SU-DHL-6 (cell line): ENCODE data around the gene KCTD16.

Experiments
- H2AFZ ChIP-seq: fragments of 200-600 bp; sonication (generic); 2 replicates; pipeline ENCODE4 v1.6.1; 2014; ENCODE audit warnings: low read depth, mild to moderate bottlenecking, moderate library complexity, mixed read lengths, antibody characterized with exemption, low read length; ENCODE audit not compliant: severe bottlenecking
- H3F3A ChIP-seq: fragments of 200-600 bp; shearing (Covaris generic); 2 replicates; pipeline ENCODE4 v1.6.0; 2016; ENCODE audit warnings: antibody characterized with exemption, mild to moderate bottlenecking; ENCODE audit not compliant: insufficient read depth
- H3K27ac ChIP-seq: fragments of 200-600 bp; sonication (generic); 2 replicates; pipeline ENCODE4 v1.5.1; 2016; ENCODE audit warnings: low read depth, mild to moderate bottlenecking, low read length, moderate library complexity, mixed read lengths
- H3K27me3 ChIP-seq: fragments of 200-600 bp; sonication (generic), shearing (Covaris generic); 2 replicates; pipeline ENCODE4 v1.6.0; 2014; ENCODE audit warnings: mild to moderate bottlenecking, low read length
- H3K36me3 ChIP-seq: fragments of 200-600 bp; sonication (generic); 2 replicates; pipeline ENCODE4 v1.6.1; 2014; ENCODE audit warnings: mild to moderate bottlenecking, low read length, mixed read lengths
- H3K4me2 ChIP-seq: fragments of 300-600, 200-600 bp; shearing (Covaris generic), sonication (generic); 2 replicates; pipeline ENCODE4 v1.6.0; 2014; ENCODE audit warnings: low read length, low read depth, mild to moderate bottlenecking; ENCODE audit not compliant: poor library complexity, severe bottlenecking
- H3K4me3 ChIP-seq: fragments of 200-600 bp; sonication (generic); 2 replicates; pipeline ENCODE4 v1.5.1; 2014; ENCODE audit warnings: antibody characterized with exemption, low read length, mild to moderate bottlenecking, mixed read lengths; ENCODE audit not compliant: insufficient read depth, poor library complexity, severe bottlenecking
- H3K79me2 ChIP-seq: fragments of 200-600 bp; sonication (generic); 2 replicates; pipeline ENCODE4 v1.6.1; 2014; ENCODE audit warnings: mild to moderate bottlenecking, low read length, moderate library complexity; ENCODE audit not compliant: insufficient read depth
- H3K9ac ChIP-seq: fragments of 200-600 bp; sonication (generic); 2 replicates; pipeline ENCODE4 v1.7.0; 2014; ENCODE audit warnings: mild to moderate bottlenecking, low read length
- H3K9me2 ChIP-seq: fragments of 200-600 bp; sonication (generic); replicated peaks from 2 replicates; pipeline ENCODE4 v1.6.1; 2014; ENCODE audit warnings: low read length; ENCODE audit not compliant: insufficient read depth
- H3K9me3 ChIP-seq: fragments of 200-600 bp; sonication (generic); 2 replicates; pipeline ENCODE4 v1.6.1; 2014; ENCODE audit warnings: low read length, mixed read lengths; ENCODE audit not compliant: insufficient read depth
- H4K20me1 ChIP-seq: fragments of 200-600 bp; sonication (generic); 2 replicates; pipeline ENCODE4 v1.6.1; 2014; ENCODE audit warnings: low read depth, mild to moderate bottlenecking, antibody characterized with exemption, low read length, moderate library complexity, mixed read lengths
- CTCF ChIP-seq: fragments of 200-600 bp; sonication (generic); IDR thresholded peaks from one replicate; pipeline ENCODE4 v1.5.1; 2017; ENCODE audit warnings: antibody characterized with exemption, mild to moderate bottlenecking, low read length, moderate library complexity; ENCODE audit not compliant: insufficient read depth, poor library complexity, severe bottlenecking
- EZH2phosphoT487 ChIP-seq: fragments of 200-600 bp; sonication (generic), shearing (Covaris generic); conservative IDR thresholded peaks from 2 replicates; pipeline ENCODE4 v1.6.1; 2018; ENCODE audit warnings: mild to moderate bottlenecking, antibody characterized with exemption, low read length, moderate library complexity, mixed read lengths

Gene KCTD16

GRCh38 chr5:144457160-144457559 lies 286.5 kb downstream of the KCTD16 start:
- no peak overlapping the region for H3K9ac ChIP-seq
- no peaks in the 10 kb centered on the region for H3K79me2 ChIP-seq
- H3K9me2 ChIP-seq = no peaks in the 10 kb centered on the region
- no peak overlapping the region for H3K4me2 ChIP-seq
- H3K27me3 ChIP-seq = no peaks in the 10 kb centered on the region
- H3K36me3 ChIP-seq = no peaks in the 10 kb centered on the region
- H3K4me3 ChIP-seq = no peak overlapping the region
- H4K20me1 ChIP-seq = no peaks in the 10 kb centered on the region
- no peaks in the 10 kb centered on the region for H3K9me3 ChIP-seq
- no peak overlapping the region for H2AFZ ChIP-seq
- no peak overlapping the region for H3K27ac ChIP-seq
- no peak for TF ChIP-seq EZH2phosphoT487
- no peak for TF ChIP-seq CTCF
- H3F3A ChIP-seq = no peaks in the 10 kb centered on the region

DNA sequence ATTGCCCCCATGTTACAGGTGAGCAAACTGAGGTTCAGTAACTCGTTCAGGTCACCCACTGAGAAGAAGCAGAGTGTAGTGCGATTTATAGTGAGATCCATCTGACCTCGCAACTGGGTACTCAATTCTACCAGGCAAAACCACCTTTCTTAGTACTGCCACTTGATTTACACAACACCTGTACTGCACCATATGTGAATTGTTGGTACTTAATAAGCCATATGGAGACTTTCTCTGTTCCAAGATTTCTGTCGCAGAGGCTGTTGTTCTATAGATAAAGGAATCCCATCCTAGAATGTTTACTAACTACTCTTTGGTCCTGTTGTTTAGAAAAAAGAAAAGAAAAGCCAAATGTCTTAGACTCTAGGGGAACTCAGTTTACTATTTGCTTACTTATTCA lies 287.5 kb downstream of the KCTD16 start:
- no peak overlapping the region for H2AFZ ChIP-seq
- H3K79me2 ChIP-seq = no peaks in the 10 kb centered on the region
- no peaks in the 10 kb centered on the region for H3K9me3 ChIP-seq
- H3K4me3 ChIP-seq = no peak overlapping the region
- no peaks in the 10 kb centered on the region for H3K27me3 ChIP-seq
- H3K27ac ChIP-seq = no peak overlapping the region
- no peaks in the 10 kb centered on the region for H4K20me1 ChIP-seq
- no peak overlapping the region for H3K9ac ChIP-seq
- TF ChIP-seq CTCF = no peak
- H3K9me2 ChIP-seq = no peaks in the 10 kb centered on the region
- H3F3A ChIP-seq = no peaks in the 10 kb centered on the region
- no peak overlapping the region for H3K4me2 ChIP-seq
- H3K36me3 ChIP-seq = no peaks in the 10 kb centered on the region

DNA sequence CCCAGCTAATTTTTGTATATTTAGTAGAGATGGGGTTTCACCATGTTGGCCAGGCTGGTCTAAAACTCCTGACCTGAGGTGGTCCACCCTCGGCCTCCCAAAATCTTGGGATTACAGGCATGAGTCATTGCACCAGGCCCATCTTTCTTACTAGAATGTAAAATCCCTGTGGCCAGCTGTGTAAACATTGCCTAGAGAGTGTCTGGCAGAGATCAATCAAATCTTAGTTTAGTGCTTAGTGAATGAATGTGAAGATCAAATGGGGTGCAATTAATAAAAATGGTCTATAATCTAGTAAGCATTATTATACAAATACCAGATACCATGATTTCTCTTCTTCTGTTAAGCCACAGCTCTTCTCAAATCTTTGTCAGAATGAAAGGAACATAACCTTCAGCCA lies 289.9 kb downstream of the KCTD16 start:
- H3K27ac ChIP-seq = no peak overlapping the region
- H3K36me3 ChIP-seq = no peaks in the 10 kb centered on the region
- H4K20me1 ChIP-seq = no peaks in the 10 kb centered on the region
- H3K9ac ChIP-seq = no peak overlapping the region
- no peak overlapping the region for H2AFZ ChIP-seq
- no peak overlapping the region for H3K4me2 ChIP-seq
- H3K9me2 ChIP-seq = no peaks in the 10 kb centered on the region
- no peaks in the 10 kb centered on the region for H3K9me3 ChIP-seq
- H3K4me3 ChIP-seq = no peak overlapping the region
- TF ChIP-seq CTCF (no peak), EZH2phosphoT487 (no peak)
- no peaks in the 10 kb centered on the region for H3F3A ChIP-seq
- H3K79me2 ChIP-seq = no peaks in the 10 kb centered on the region
- no peaks in the 10 kb centered on the region for H3K27me3 ChIP-seq

- TF ChIP-seq EZH2phosphoT487 = no peak
- no peak overlapping the region for H3K4me2 ChIP-seq
- H3K27me3 ChIP-seq = no peaks in the 10 kb centered on the region
- no peaks in the 10 kb centered on the region for H3K9me2 ChIP-seq
- no peaks in the 10 kb centered on the region for H3K36me3 ChIP-seq
- H3K4me3 ChIP-seq = no peak overlapping the region
- H4K20me1 ChIP-seq = no peaks in the 10 kb centered on the region
- H3K9me3 ChIP-seq = no peaks in the 10 kb centered on the region
- no peaks in the 10 kb centered on the region for H3F3A ChIP-seq
- H3K27ac ChIP-seq = no peak overlapping the region
- H2AFZ ChIP-seq = no peak overlapping the region
- H3K9ac ChIP-seq = no peak overlapping the region
- H3K79me2 ChIP-seq = no peaks in the 10 kb centered on the region
Measured at GRCh38 chr5:144462577-144462976, 291.9 kb downstream of the KCTD16 start.
